Measurements from ENCODE around the gene RIPOR2. TPM values are rescaled to one million over a fixed set of nuclear protein-coding genes. Genes with fewer than 3 reads are reported as not detected.
A peak's percentile ranks its signal among the peaks of the same experiment; 100 is the strongest.

The RIPOR2 gene
- total and polyA plus RNA-seq, 10 of the 15 experiments (the other 5 are each of a cell fraction or from before 2014, with no cell fraction given): 22.2 to 48.2 (median 34.7) TPM

- ChIA-PET POLR2A (interaction anchor here (0.6 to 2.3 kb wide), 8 partner anchors 37 to 273 kb away, joined by 3 to 25 read pairs (median 6); partner anchors contain the start of gene C6orf62), SMC1A (ENCODE audit: uncharacterized antibody, unreplicated experiment) (interaction anchor here (0.8 to 3.2 kb wide), 21 partner anchors 9 to 371 kb away, joined by 3 to 19 read pairs (median 5); partner anchors contain the start of genes C6orf62 and RIPOR2), CTCF (interaction anchor here (0.6 to 2.5 kb wide), 13 partner anchors 50 to 256 kb away, joined by 3 to 9 read pairs (median 5); no protein-coding TSS in a partner anchor), RAD21 (ENCODE audit: unreplicated experiment) (interaction anchor here (0.6 to 3.2 kb wide), 18 partner anchors 16 to 371 kb away, joined by 3 to 14 read pairs (median 5); partner anchors contain the start of gene C6orf62)
- ATAC-seq (peak; percentile 11; the same call in 2 of the 3 replicates), FAIRE-seq (peak; percentile 74), DNase-seq (ENCODE audit: low read depth, low spot score) (peak; percentile 90)
- Histone ChIP-seq H3K36me3 (ENCODE audit: control insufficient read depth in 2 of 2, insufficient read depth in 2 of 2, low read length in 1 of 2) (peaks cover 2 to 18% of the 10 kb centered on the region in 2 experiments; a peak in 3 of 4 replicates), H3K4me2 (ENCODE audit: control insufficient read depth, insufficient read depth) (peak overlapping the region; percentile 23; the same call in 1 of the 2 replicates), H4K20me1 (ENCODE audit: control insufficient read depth, insufficient read depth) (no peaks in the 10 kb centered on the region; the same call in 1 of the 2 replicates), H3K4me3 (peak overlapping the region; percentile 42; the same call in 1 of the 2 replicates), H3K79me2 (ENCODE audit: control insufficient read depth, insufficient read depth, low read length) (peaks cover 76% of the 10 kb centered on the region), H3K27me3 (replicated peaks in 1 of 2; ENCODE audit: control insufficient read depth in 2 of 2, insufficient read depth in 2 of 2, low read length in 1 of 2) (no peaks in the 10 kb centered on the region), H3K9ac (ENCODE audit: control insufficient read depth, insufficient read depth, low read length) (no peak overlapping the region; the same call in 1 of the 2 replicates), H3K4me1 (ENCODE audit: control insufficient read depth, insufficient read depth, low read length) (no peaks in the 10 kb centered on the region), H3K27ac (ENCODE audit: control insufficient read depth, insufficient read depth) (peak overlapping the region; percentile 87), H2AFZ (ENCODE audit: control insufficient read depth, low read depth, low read length) (no peak overlapping the region), H3K9me3 (replicated peaks; ENCODE audit: control insufficient read depth, insufficient read depth, low read length) (no peaks in the 10 kb centered on the region)
- in situ Hi-C loops (cut with MboI) (no loop called here), intact Hi-C loops (cut with micrococcal nuclease; ENCODE audit: unreplicated experiment) (loop anchor here (5.0 to 10.0 kb wide), 5 partner anchors 153 to 375 kb away; partner anchors contain the start of gene MRS2)
- BruUV-seq (replicated peaks): no TSS peak
- 23% methylated on average over 3 of the region's 3 CpGs for WGBS (ENCODE audit: insufficient coverage, insufficient replicate concordance, low lambda C conversion rate, missing lambda C conversion rate)
- TF ChIP-seq IKZF2 (IDR thresholded peaks at IDR 0.05): no peak
- TF ChIP-seq ZNF622 (IDR thresholded peaks at IDR 0.05): no peak
- no peak for TF ChIP-seq NR2C2 (IDR thresholded peaks at IDR 0.05; ENCODE audit: borderline replicate concordance, control insufficient read depth, insufficient read length, low read depth)
- TF ChIP-seq CUX1 (IDR thresholded peaks at IDR 0.05; ENCODE audit: insufficient replicate concordance, low read depth, low read length): peak; percentile 98
- no peak for TF ChIP-seq POLR2AphosphoS5 (IDR thresholded peaks at IDR 0.05; ENCODE audit: low read length)
- TF ChIP-seq POLR2AphosphoS2 (IDR thresholded peaks at IDR 0.05; ENCODE audit: low read depth, low read length): no peak
- no peak for TF ChIP-seq SREBF2 (IDR thresholded peaks at IDR 0.05; ENCODE audit: low read length)
- TF ChIP-seq NKRF (conservative IDR thresholded peaks at IDR 0.05): no peak
- TF ChIP-seq POLR2A (IDR thresholded peaks at IDR 0.05; ENCODE audit: low read depth, low read length): no peak
- peak; percentile 42 for TF ChIP-seq MEF2B (IDR thresholded peaks at IDR 0.05; ENCODE audit: partially characterized antibody, poor library complexity, severe bottlenecking)
- 0 out of 2 replicates have a peak, but pooled peaks have one; percentile 39 for TF ChIP-seq RCOR1 (conservative IDR thresholded peaks at IDR 0.05; ENCODE audit: low read depth, low read length)
- no peak for TF ChIP-seq NFIC (IDR thresholded peaks at IDR 0.05; ENCODE audit: low read depth, low read length)
- peak; percentile 74; the same call in 1 of the 2 replicates for TF ChIP-seq ATF2 (IDR thresholded peaks at IDR 0.05; ENCODE audit: low read length)
- no peak for TF ChIP-seq RELA (IDR thresholded peaks at IDR 0.05; ENCODE audit: borderline replicate concordance, partially characterized antibody)
- no peak for TF ChIP-seq FOS (IDR thresholded peaks at IDR 0.05; ENCODE audit: borderline replicate concordance, extremely low read depth, insufficient read length)
These were observed 156.2 kb downstream of the RIPOR2 start for GRCh38 chr6:24779416-24780016.
